Panc1 (cell line): ENCODE data around the gene TMTC2. TPM values are rescaled to one million over a fixed set of nuclear protein-coding genes. Genes with fewer than 3 reads are reported as not detected.

Experiments used
- ATAC-seq: fragments of 200-7000 bp; cut with Tn5 transposase; 2 replicates; pipeline ENCODE4 v1.9.1; 2020; ENCODE audit warnings: mild to moderate bottlenecking, moderate library complexity
- BruUV-seq: library from RNA; stranded (reverse); fragments of 400-500 nt; replicated peaks from 2 replicates; lab custom pipeline; 2021; lab: Mats Ljungman, UMichigan
- CTCF ChIA-PET: fragments of 300-600 bp; sonication (Branson Sonifier 250); formaldehyde crosslinking; loops from one replicate; lab custom pipeline; 2022; ENCODE audit warnings: antibody characterized with exemption; lab: Charles Lee
- POLR2A ChIA-PET: fragments of 300-600 bp; sonication (Branson Sonifier 250); formaldehyde crosslinking; loops from one replicate; lab custom pipeline; 2022; ENCODE audit warnings: antibody characterized with exemption; lab: Charles Lee
- DNase-seq: peaks from one replicate; pipeline ENCODE4 v3.0.0-alpha.2; 2010; ENCODE audit warnings: low read depth, low spot score
- H3K27ac ChIP-seq: 2 replicates; pipeline ENCODE4 v1.5.1; 2011; ENCODE audit warnings: mild to moderate bottlenecking, low read length, inconsistent platforms
- H3K27me3 ChIP-seq: fragments of 200-500 bp; sonication (Bioruptor generic); 2 replicates; pipeline ENCODE4 v1.6.0; 2014; ENCODE audit warnings: low read length, inconsistent platforms; ENCODE audit not compliant: control insufficient read depth, insufficient read depth
- H3K36me3 ChIP-seq: fragments of 200-500 bp; sonication (Bioruptor generic); 2 replicates; pipeline ENCODE4 v1.5.1; 2014; ENCODE audit warnings: inconsistent platforms, mild to moderate bottlenecking, low read length, moderate library complexity; ENCODE audit not compliant: control insufficient read depth, insufficient read depth
- H3K4me1 ChIP-seq: 2 replicates; pipeline ENCODE4 v1.5.1; 2011; ENCODE audit warnings: inconsistent platforms, mild to moderate bottlenecking, low read length, moderate library complexity; ENCODE audit not compliant: control insufficient read depth, insufficient read depth
- H3K4me3 ChIP-seq, 2 experiments: 2 replicates each; pipeline ENCODE4 v1.5.1; 2011 to 2012; ENCODE audit warnings: low read depth in 2 of 2, low read length in 2 of 2, mild to moderate bottlenecking in 2 of 2, inconsistent platforms in 1 of 2, moderate library complexity in 1 of 2
- H3K9me3 ChIP-seq: fragments of 200-500 bp; sonication (Bioruptor generic); 2 replicates; pipeline ENCODE4 v1.5.1; 2014; ENCODE audit warnings: low read depth, mild to moderate bottlenecking, inconsistent platforms, low read length, moderate library complexity; ENCODE audit not compliant: control insufficient read depth, insufficient read depth
- POLR2AphosphoS5 ChIP-seq: IDR thresholded peaks from 2 replicates; pipeline ENCODE4 v1.6.1; 2012; ENCODE audit warnings: mild to moderate bottlenecking, low read depth, low read length, moderate library complexity
- SIN3A ChIP-seq: IDR thresholded peaks from 2 replicates; pipeline ENCODE4 v1.6.1; 2012; ENCODE audit warnings: low read depth, mild to moderate bottlenecking, low read length, moderate library complexity, borderline replicate concordance; ENCODE audit not compliant: insufficient read depth
- TCF7L2 ChIP-seq: IDR thresholded peaks from 2 replicates; pipeline ENCODE4 v1.6.1; 2011; ENCODE audit warnings: mild to moderate bottlenecking, low read depth, low read length, inconsistent platforms
- in situ Hi-C: cut with HindIII; loops from 2 replicates; pipeline ENCODE4 v1.10.0; 2016; ENCODE audit warnings: low sequenced_read_pairs, low pct_unique_long_range_greater_than_20kb
- intact Hi-C: fragments of 100-400 bp; cut with micrococcal nuclease; formaldehyde crosslinking; loops from one replicate; pipeline ENCODE4 v1.10.0; 2022; ENCODE audit not compliant: unreplicated experiment
- total RNA-seq: library from RNA; stranded (reverse); gene quantifications from one replicate; pipeline ENCODE4 v1.2.1, GENCODE V29; 2021; ENCODE audit not compliant: unreplicated experiment
- TF ChIP-seq, protein P1 (sequence below): fragments of 450-650 bp; IDR thresholded peaks from 2 replicates; pipeline ENCODE4 v1.5.1; 2017; ENCODE audit warnings: mild to moderate bottlenecking
- TF ChIP-seq, protein P2 (sequence below), 2 experiments: IDR thresholded peaks; 2 replicates each; pipeline ENCODE4 v1.6.1; 2011 to 2012; ENCODE audit warnings: low read depth in 2 of 2, control low read depth in 1 of 2, low read length in 1 of 2, mild to moderate bottlenecking in 1 of 2, moderate library complexity in 1 of 2; ENCODE audit not compliant: insufficient read depth in 1 of 2

The TMTC2 gene
- total RNA-seq, 1 experiment from 2014 or later = 5.7 TPM

DNA sequence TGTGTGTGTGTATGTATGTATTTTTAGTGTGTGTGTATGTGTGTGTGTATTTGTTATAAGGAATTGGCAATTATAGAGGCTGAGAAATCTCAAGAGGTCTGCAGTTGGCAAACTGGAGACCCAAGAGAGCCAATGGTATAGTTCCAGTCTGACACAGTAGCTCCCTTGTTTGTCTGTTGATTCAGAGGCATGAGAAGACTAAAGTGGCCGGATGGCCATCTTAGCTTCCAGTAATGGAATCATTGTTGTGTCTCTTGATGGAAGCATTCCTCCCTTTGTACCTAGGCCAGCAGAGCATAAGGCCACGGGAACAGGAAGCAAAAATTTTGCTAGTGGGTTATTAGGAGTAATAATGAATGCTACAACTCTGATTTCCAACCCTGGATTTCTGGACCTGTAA is 460.6 kb downstream of the TMTC2 start:
- in situ Hi-C loops (no loop called here), intact Hi-C loops (no loop called here)
- DNase-seq (no peak), ATAC-seq (no peak)
- H3K4me3 ChIP-seq = no peak overlapping the region
- no peak for TF ChIP-seq POLR2AphosphoS5
- TF ChIP-seq SIN3A = no peak
- TF ChIP-seq, protein P1, sequence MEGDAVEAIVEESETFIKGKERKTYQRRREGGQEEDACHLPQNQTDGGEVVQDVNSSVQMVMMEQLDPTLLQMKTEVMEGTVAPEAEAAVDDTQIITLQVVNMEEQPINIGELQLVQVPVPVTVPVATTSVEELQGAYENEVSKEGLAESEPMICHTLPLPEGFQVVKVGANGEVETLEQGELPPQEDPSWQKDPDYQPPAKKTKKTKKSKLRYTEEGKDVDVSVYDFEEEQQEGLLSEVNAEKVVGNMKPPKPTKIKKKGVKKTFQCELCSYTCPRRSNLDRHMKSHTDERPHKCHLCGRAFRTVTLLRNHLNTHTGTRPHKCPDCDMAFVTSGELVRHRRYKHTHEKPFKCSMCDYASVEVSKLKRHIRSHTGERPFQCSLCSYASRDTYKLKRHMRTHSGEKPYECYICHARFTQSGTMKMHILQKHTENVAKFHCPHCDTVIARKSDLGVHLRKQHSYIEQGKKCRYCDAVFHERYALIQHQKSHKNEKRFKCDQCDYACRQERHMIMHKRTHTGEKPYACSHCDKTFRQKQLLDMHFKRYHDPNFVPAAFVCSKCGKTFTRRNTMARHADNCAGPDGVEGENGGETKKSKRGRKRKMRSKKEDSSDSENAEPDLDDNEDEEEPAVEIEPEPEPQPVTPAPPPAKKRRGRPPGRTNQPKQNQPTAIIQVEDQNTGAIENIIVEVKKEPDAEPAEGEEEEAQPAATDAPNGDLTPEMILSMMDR = no peak
- no peak for TF ChIP-seq TCF7L2
- TF ChIP-seq, protein P2, sequence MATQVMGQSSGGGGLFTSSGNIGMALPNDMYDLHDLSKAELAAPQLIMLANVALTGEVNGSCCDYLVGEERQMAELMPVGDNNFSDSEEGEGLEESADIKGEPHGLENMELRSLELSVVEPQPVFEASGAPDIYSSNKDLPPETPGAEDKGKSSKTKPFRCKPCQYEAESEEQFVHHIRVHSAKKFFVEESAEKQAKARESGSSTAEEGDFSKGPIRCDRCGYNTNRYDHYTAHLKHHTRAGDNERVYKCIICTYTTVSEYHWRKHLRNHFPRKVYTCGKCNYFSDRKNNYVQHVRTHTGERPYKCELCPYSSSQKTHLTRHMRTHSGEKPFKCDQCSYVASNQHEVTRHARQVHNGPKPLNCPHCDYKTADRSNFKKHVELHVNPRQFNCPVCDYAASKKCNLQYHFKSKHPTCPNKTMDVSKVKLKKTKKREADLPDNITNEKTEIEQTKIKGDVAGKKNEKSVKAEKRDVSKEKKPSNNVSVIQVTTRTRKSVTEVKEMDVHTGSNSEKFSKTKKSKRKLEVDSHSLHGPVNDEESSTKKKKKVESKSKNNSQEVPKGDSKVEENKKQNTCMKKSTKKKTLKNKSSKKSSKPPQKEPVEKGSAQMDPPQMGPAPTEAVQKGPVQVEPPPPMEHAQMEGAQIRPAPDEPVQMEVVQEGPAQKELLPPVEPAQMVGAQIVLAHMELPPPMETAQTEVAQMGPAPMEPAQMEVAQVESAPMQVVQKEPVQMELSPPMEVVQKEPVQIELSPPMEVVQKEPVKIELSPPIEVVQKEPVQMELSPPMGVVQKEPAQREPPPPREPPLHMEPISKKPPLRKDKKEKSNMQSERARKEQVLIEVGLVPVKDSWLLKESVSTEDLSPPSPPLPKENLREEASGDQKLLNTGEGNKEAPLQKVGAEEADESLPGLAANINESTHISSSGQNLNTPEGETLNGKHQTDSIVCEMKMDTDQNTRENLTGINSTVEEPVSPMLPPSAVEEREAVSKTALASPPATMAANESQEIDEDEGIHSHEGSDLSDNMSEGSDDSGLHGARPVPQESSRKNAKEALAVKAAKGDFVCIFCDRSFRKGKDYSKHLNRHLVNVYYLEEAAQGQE (IDR thresholded peaks at IDR 0.05; ENCODE audit: insufficient read depth in 1 of 2, low read depth in 2 of 2, low read length in 1 of 2) = no peak
- no TSS peak for BruUV-seq
- H3K27me3 ChIP-seq = no peaks in the 10 kb centered on the region
- ChIA-PET CTCF (no interaction called here), POLR2A (interaction anchor here (0.6 kb wide), 1 partner anchor 476 kb away, joined by 3 read pairs; no protein-coding TSS in a partner anchor)
- no peaks in the 10 kb centered on the region for H3K36me3 ChIP-seq
- H3K9me3 ChIP-seq = no peaks in the 10 kb centered on the region
- H3K4me1 ChIP-seq = no peaks in the 10 kb centered on the region
- H3K27ac ChIP-seq = no peak overlapping the region

DNA sequence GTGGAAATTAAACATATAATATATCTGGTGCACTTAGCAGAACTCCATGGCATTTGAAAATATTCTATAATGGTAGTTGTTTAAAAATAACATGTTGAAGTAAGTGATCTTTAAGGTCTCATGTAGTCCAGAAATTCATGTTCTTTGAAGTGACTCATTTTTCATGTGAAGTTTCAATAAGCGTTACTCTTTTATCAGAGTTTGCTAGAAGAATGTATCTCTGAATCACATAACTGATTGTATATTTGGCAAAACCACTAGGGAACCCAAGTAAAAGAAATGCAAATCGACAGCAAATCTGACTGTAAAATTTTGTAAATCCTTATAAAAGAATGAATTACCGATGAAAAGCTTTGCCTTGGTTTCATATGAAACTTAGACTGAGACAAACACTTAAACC is 463.3 kb downstream of the TMTC2 start:
- intact Hi-C loops = no loop called here
- BruUV-seq = no TSS peak
- Histone ChIP-seq H3K36me3 (no peaks in the 10 kb centered on the region), H3K9me3 (no peaks in the 10 kb centered on the region), H3K27me3 (no peaks in the 10 kb centered on the region), H3K4me1 (no peaks in the 10 kb centered on the region), H3K27ac (no peak overlapping the region), H3K4me3 (no peak overlapping the region)
- POLR2A ChIA-PET = no interaction called here
- no peak for DNase-seq
- no peak for TF ChIP-seq TCF7L2
- TF ChIP-seq, protein P1 = no peak
- no peak for TF ChIP-seq SIN3A
- no peak for TF ChIP-seq POLR2AphosphoS5
- TF ChIP-seq, protein P2 (IDR thresholded peaks at IDR 0.05; ENCODE audit: insufficient read depth in 1 of 2, low read depth in 2 of 2, low read length in 1 of 2) = no peak
- CTCF ChIA-PET = no interaction called here
- no peak for ATAC-seq
- in situ Hi-C loops = no loop called here
